Measurements from ENCODE around the gene KIF19. TPM values are rescaled to one million over a fixed set of nuclear protein-coding genes. Genes with fewer than 3 reads are reported as not detected.

The KIF19 gene
- total RNA-seq, 1 donor from 2014 or later: not detected

DNA sequence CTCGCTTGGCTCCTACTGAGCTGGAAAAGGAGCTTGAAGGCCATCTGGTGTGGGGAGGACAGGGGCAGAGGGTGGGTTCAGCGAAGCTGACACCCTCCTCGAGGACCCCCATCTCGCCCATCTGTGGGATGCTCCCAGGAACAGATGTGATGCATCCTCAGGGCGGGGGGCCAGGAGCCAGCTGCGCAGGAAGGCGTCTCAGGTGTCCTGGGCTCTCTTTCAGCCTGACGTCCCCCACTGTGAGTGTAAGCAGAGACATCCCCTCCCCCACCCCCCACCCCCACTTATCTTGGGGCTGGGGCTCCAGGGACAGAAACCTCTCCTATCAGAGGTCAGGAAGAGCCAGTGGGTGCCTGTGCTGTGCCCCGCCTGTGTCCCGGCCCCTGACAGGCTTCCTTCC is 16.2 kb downstream of the KIF19 start:
- DNase-seq (ENCODE audit: low read depth) (no peak), FAIRE-seq (no peak)
- Histone ChIP-seq H3K27me3 (ENCODE audit: control insufficient read depth, insufficient read depth, low read length) (peaks cover 2% of the 10 kb centered on the region), H3K4me3 (ENCODE audit: low read depth, low read length) (no peak overlapping the region), H3K36me3 (ENCODE audit: control insufficient read depth, insufficient read depth, low read length) (no peaks in the 10 kb centered on the region)
- TF ChIP-seq, protein P1, sequence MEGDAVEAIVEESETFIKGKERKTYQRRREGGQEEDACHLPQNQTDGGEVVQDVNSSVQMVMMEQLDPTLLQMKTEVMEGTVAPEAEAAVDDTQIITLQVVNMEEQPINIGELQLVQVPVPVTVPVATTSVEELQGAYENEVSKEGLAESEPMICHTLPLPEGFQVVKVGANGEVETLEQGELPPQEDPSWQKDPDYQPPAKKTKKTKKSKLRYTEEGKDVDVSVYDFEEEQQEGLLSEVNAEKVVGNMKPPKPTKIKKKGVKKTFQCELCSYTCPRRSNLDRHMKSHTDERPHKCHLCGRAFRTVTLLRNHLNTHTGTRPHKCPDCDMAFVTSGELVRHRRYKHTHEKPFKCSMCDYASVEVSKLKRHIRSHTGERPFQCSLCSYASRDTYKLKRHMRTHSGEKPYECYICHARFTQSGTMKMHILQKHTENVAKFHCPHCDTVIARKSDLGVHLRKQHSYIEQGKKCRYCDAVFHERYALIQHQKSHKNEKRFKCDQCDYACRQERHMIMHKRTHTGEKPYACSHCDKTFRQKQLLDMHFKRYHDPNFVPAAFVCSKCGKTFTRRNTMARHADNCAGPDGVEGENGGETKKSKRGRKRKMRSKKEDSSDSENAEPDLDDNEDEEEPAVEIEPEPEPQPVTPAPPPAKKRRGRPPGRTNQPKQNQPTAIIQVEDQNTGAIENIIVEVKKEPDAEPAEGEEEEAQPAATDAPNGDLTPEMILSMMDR (IDR thresholded peaks at IDR 0.05; ENCODE audit: insufficient read depth, low read length, severe bottlenecking): no peak

- no peak for FAIRE-seq
Measured at GRCh38 chr17:74343121-74343520, 17.1 kb downstream of the KIF19 start.

GRCh38 chr17:74343526-74344284 is 17.7 kb downstream of the KIF19 start:
- peaks cover 2% of the 10 kb centered on the region for H3K27me3 ChIP-seq (ENCODE audit: control insufficient read depth, insufficient read depth, low read length)
- H3K4me3 ChIP-seq (ENCODE audit: low read depth, low read length): no peak overlapping the region
- TF ChIP-seq, protein P1 (IDR thresholded peaks at IDR 0.05; ENCODE audit: insufficient read depth, low read length, severe bottlenecking): no peak
- no peak for FAIRE-seq
- DNase-seq (ENCODE audit: low read depth): no peak
- no peaks in the 10 kb centered on the region for H3K36me3 ChIP-seq (ENCODE audit: control insufficient read depth, insufficient read depth, low read length)

More at GRCh38 chr17:74343121-74343520, 17.1 kb downstream of the KIF19 start:
- no peak for DNase-seq (ENCODE audit: low read depth)
- no peak overlapping the region for H3K4me3 ChIP-seq (ENCODE audit: low read depth, low read length)
- H3K27me3 ChIP-seq (ENCODE audit: control insufficient read depth, insufficient read depth, low read length): peaks cover 2% of the 10 kb centered on the region
- no peaks in the 10 kb centered on the region for H3K36me3 ChIP-seq (ENCODE audit: control insufficient read depth, insufficient read depth, low read length)
- TF ChIP-seq, protein P1 (IDR thresholded peaks at IDR 0.05; ENCODE audit: insufficient read depth, low read length, severe bottlenecking): no peak

DNA sequence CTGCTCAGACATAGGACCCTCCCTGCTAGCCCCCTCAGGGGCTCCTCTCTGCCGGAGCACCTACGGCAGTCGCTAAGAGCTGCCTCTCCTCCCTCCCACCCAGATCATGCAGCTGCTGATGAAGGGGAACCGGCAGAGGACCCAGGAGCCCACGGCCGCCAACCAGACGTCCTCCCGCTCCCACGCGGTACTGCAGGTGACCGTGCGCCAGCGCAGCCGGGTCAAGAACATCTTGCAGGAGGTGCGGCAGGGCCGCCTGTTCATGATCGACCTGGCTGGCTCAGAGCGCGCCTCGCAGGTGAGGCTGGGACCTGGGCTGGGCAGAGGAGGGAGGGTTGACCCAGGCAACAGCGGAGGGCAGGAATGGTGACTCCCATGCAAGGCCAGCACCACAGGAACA is 18.6 kb downstream of the KIF19 start:
- Histone ChIP-seq H3K27me3 (ENCODE audit: control insufficient read depth, insufficient read depth, low read length) (peaks cover 2% of the 10 kb centered on the region), H3K36me3 (ENCODE audit: control insufficient read depth, insufficient read depth, low read length) (no peaks in the 10 kb centered on the region), H3K4me3 (ENCODE audit: low read depth, low read length) (no peak overlapping the region)
- TF ChIP-seq, protein P1 (IDR thresholded peaks at IDR 0.05; ENCODE audit: insufficient read depth, low read length, severe bottlenecking): no peak
- no peak for FAIRE-seq
- DNase-seq (ENCODE audit: low read depth): no peak

DNA sequence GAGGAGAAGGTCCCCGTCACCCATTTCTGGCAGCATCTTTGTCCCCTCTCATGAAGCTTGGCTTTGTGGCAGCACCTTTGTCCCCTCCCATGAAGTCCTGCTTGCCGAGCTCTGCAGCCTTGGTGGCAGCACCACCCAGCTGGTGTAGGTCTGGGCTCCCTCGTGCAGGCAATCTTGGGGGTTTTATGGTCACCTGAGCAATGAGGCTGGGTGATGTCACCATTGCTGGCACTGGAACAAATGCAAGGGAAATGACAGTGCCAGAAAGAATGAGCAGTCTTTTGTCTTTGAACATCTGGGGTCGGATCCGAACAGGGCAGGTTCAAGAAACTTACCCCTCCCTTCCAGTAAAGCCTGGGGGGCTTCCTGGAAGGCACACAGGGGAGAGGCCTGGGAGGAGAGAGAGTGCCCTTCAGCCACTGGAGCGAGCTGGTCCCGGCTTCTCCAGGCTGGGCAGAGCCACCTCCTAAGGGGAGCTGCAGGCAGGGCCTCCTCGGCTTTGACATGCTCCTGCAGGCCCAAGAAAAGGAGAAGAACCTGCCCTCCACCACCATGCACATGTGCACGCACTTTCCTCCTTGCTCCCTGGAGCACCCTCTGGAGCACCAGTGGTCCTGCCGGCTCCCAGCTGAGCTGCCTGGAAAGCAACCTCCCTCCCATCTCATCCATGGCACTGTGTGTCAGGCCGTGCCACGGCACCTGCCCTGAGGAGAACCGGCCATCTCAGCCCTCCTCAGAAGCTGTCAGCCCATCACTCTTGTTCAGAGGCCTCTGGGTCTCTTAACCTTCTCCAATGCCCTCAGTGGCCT is 19.6 kb downstream of the KIF19 start:
- TF ChIP-seq, protein P1 (IDR thresholded peaks at IDR 0.05; ENCODE audit: insufficient read depth, low read length, severe bottlenecking): no peak
- FAIRE-seq: no peak
- Histone ChIP-seq H3K27me3 (ENCODE audit: control insufficient read depth, insufficient read depth, low read length) (peaks cover 2% of the 10 kb centered on the region), H3K4me3 (ENCODE audit: low read depth, low read length) (no peak overlapping the region), H3K36me3 (ENCODE audit: control insufficient read depth, insufficient read depth, low read length) (no peaks in the 10 kb centered on the region)
- peak; percentile 64 for DNase-seq (ENCODE audit: low read depth)
